Left colon (tissue), 2 donors: ENCODE data around the gene SNRPA1. TPM values are rescaled to one million over a fixed set of nuclear protein-coding genes. Genes with fewer than 3 reads are reported as not detected.

ENCODE experiments used
- ATAC-seq: fragments of 200-7000 bp; cut with Tn5 transposase; one replicate; pipeline ENCODE4 v1.9.1; 2020; ENCODE audit warnings: mild to moderate bottlenecking, moderate library complexity
- DNase-seq, 2 donors: peaks; one replicate each; pipeline ENCODE4 v3.0.0-alpha.2; 2020
- intact Hi-C, 2 donors: fragments of 100-400 bp; cut with DNase I in 1 of 2; cut with micrococcal nuclease in 1 of 2; formaldehyde crosslinking; loops; one replicate each; pipeline versions ENCODE4 v1.11.2 to v1.14.0; 2022; cut with DNase I, micrococcal nuclease
- total RNA-seq, 2 donors: library from RNA; stranded (reverse); fragmentation: NEBNext Ultra II Directional; extraction: Animal tissue kit (Norgen Biotek cat#: 25700); gene quantifications; one replicate each; pipeline ENCODE4 v1.2.1, GENCODE V29; 2021
- donor health status: DM: no; HTN: no; CAD: no.
- donor health status: DM: yes; HTN: yes; CAD: no.

Gene SNRPA1
- total RNA-seq, 2 donors from 2014 or later = 44.7 to 48.2 TPM

GRCh38 chr15:101273534-101273933 is 21.5 kb downstream of the SNRPA1 start:
- intact Hi-C loops = no loop called here
- DNase-seq (no peak), ATAC-seq (no peak)

DNA sequence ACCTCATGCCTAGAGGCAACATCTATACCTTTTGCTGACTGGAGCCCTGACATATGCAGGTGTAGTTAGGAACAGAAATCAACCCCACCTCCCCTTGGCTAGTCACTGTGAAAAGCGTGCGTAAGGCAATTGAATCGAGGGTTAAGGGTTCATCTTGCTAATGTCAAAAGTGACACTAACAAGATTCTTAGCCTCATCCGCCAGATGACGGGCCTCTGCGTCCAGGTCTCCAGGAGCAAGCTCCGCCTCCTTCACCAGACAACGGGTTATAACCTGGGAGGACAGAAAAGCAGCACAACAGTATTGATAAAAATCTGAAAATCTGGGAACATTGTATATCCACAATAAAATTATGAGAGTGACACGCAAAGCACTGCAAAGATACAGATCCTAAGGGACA is 22.5 kb downstream of the SNRPA1 start:
- intact Hi-C loops = no loop called here
- no peak for ATAC-seq
- no peak for DNase-seq

GRCh38 chr15:101269479-101270223 is 25.4 kb downstream of the SNRPA1 start:
- DNase-seq (no peak), ATAC-seq (peak; percentile 58)
- intact Hi-C loops = loop anchor here in 1 of 2 donors (10.0 kb wide), 1 partner anchor 185 kb away; no protein-coding TSS in a partner anchor

- DNase-seq = no peak
- ATAC-seq = peak; percentile 51
- intact Hi-C loops = loop anchor here in 1 of 2 donors (10.0 kb wide), 1 partner anchor 183 kb away; no protein-coding TSS in a partner anchor
Measured at GRCh38 chr15:101267320-101268104, 27.5 kb downstream of the SNRPA1 start.

GRCh38 chr15:101266787-101267186 is 28.3 kb downstream of the SNRPA1 start:
- DNase-seq = no peak
- intact Hi-C loops = loop anchor here in 1 of 2 donors (10.0 kb wide), 1 partner anchor 182 kb away; no protein-coding TSS in a partner anchor
- ATAC-seq = peak; percentile 2

DNA sequence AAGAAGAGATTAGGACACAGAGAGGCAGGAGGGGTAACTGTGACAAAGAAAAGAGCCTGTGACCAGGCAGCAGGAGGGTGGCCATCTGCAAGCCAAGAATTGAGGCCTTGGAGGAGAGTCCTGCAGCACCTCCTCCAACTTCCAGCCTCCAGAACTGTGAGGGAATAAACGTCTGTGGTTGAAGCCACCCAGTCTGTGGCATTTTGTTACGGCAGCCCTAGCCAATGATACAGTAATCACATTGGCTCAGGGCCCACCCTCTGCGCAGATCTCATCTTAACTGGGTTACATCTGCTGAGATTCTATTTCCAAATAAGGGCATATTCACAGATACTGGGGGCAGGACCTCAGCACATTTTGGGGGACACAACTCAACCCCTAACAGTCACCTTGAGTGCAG is 29.0 kb downstream of the SNRPA1 start:
- intact Hi-C loops = loop anchor here in 1 of 2 donors (10.0 kb wide), 1 partner anchor 181 kb away; no protein-coding TSS in a partner anchor
- no peak for ATAC-seq

GRCh38 chr15:101264911-101265641 is 30.0 kb downstream of the SNRPA1 start:
- no peak for DNase-seq
- intact Hi-C loops = loop anchor here in 1 of 2 donors (10.0 kb wide), 1 partner anchor 180 kb away; no protein-coding TSS in a partner anchor
- no peak for ATAC-seq

More for the DNA sequence above, 29.0 kb downstream of the SNRPA1 start:
- DNase-seq = no peak

- ATAC-seq (no peak), DNase-seq (no peak)
- intact Hi-C loops = loop anchor here in 1 of 2 donors (10.0 kb wide), 1 partner anchor 179 kb away; no protein-coding TSS in a partner anchor
Measured at GRCh38 chr15:101264011-101264410, 31.0 kb downstream of the SNRPA1 start.

DNA sequence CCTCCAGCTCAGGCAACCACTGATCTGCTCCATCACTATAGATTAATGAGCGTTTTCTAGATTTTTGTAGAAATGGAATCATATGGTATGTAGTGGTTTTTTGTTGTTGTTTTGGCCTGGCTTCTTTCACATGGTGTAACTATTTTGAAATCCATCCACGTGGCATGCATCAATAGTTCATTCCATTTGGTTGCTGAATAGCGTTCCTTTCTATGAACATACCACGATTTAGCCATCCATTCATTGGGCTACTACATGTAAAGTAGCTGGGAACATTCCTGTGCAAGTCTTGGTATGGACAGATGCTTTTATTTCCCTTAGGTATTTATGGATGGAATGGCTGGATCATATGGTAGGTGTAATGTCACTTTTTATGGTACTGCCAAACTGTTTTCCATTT is 32.5 kb downstream of the SNRPA1 start:
- DNase-seq (no peak), ATAC-seq (no peak)
- intact Hi-C loops = loop anchor here in 1 of 2 donors (10.0 kb wide), 1 partner anchor 178 kb away; no protein-coding TSS in a partner anchor

DNA sequence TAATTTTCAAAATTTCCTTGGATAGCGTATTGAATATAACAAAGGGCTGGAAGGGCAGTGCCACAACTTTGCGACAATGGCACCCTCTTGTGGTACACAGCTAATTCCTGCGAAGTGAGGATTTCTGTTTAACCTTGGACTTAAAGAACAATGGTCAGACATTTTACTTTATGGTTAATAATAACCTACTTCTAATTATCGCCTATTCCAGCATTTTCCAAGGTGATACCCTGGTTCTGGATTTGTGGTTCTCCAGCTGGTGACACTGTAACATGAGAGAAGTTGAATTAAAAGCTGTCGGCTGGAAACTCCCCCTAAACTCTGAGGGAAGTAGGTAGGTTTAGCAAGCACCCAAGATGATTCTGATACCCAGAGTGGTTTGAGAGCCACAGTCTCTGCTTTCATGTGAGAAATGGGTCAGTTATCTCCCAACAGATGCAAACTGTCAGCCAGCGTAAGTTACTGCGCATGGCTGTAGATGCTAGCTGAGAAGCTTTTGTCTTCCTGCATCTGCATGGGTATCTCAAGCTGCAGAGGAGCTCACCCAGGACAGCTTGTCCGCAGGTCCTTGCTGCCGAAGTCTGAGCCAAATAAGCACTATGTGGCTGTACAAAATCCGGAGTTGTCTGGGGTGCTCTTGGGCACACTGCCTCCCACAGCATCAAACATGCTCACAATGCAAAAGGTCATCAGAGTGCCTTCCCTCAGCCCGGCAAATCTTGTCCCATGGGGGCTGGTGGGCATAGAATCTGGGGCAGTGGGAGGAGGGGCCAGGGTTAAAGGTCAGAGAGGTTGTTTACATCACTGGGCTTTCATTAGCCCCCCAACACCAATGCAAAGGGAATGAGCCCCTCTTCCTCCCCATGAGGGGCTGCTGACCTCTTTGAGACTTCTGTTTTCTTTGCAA is 36.6 kb downstream of the SNRPA1 start:
- peak; percentile 88 for ATAC-seq
- intact Hi-C loops = loop anchor here (2.0 to 10.0 kb wide), 4 partner anchors 171 to 644 kb away; no protein-coding TSS in a partner anchor
- peak in 1 of 2 donors; percentile 60 for DNase-seq

DNA sequence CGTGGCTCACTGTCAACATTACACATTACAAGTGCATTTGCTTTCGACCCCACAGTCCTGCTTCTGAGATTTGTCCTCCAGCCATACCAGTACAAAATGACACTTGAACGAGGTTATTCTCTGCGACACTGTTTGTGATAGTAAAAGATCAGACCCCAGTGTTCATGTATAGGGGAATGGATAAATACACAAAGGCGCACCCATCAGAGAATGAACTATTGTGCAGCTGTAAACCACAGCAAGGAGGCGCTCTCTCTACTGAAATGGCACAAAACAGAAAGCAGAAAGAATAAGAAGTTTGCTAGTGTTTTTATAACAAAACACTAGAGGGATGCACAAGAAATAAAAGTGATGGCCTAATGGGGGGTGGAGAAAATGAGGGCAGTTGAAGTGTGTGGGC is 38.3 kb downstream of the SNRPA1 start:
- intact Hi-C loops = loop anchor here (5.0 to 10.0 kb wide), 3 partner anchors 169 to 642 kb away; no protein-coding TSS in a partner anchor
- no peak for DNase-seq
- ATAC-seq = no peak

DNA sequence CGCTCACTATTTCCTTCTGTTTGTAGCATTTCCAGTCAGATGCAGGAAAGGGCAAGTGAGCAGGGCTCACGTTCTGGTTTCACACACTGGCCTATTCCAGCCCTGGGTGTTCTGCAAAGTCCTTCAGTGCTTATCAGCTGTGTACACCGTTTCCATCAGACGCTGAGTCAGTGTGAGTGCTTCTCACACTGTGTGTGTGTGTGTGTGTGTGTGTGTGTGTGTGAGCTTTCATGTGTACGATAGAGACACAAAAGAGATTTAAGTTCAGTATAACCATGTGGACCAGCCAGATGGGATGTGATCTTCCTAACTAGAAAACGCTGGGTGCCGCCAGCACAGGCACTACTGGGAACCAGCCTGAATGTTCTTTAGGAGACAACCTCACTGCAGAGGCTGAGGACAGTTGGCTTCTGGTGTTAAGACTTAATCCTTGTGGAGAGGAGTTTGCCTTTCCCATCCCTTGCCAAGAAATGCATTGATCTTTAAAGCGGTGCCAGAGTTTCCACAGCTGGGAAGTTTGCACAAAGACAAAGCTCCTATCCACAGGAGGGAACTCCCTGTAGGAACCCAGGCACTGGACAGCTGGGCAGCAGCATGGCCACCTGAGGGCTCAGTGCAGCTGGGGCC is 39.3 kb downstream of the SNRPA1 start:
- intact Hi-C loops = loop anchor here (5.0 to 10.0 kb wide), 3 partner anchors 168 to 641 kb away; no protein-coding TSS in a partner anchor
- DNase-seq (no peak), ATAC-seq (no peak)

GRCh38 chr15:101255051-101255395 is 40.0 kb downstream of the SNRPA1 start:
- intact Hi-C loops = loop anchor here (5.0 to 10.0 kb wide), 3 partner anchors 168 to 640 kb away; no protein-coding TSS in a partner anchor
- no peak for DNase-seq
- ATAC-seq = no peak

GRCh38 chr15:101254157-101255050 is 40.6 kb downstream of the SNRPA1 start:
- ATAC-seq (no peak), DNase-seq (no peak)
- intact Hi-C loops = loop anchor here (5.0 to 10.0 kb wide), 3 partner anchors 167 to 640 kb away; no protein-coding TSS in a partner anchor

DNA sequence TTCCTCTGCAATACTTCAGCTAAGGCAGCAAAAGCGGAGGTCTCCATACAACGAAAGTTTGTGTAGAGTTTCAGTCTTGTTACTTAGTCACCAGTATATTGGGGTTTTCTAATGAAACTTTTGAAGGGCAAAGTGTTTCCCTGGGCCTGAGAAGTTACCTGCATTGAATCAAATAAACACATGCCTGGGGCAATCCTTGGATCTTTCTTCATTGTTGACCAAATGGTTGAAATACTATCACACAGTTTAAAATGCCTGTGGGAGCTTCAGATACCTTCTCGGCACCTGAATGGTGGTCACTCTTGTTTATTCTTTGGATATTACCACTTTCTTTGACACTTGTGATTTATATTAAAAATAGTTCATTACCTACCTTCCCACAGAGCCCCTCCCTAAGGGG is 42.2 kb downstream of the SNRPA1 start:
- no peak for ATAC-seq
- intact Hi-C loops = loop anchor here in 1 of 2 donors (10.0 kb wide), 1 partner anchor 638 kb away; no protein-coding TSS in a partner anchor

More for the DNA sequence above, 42.2 kb downstream of the SNRPA1 start:
- no peak for DNase-seq
